ENCODE measurements around the gene PLEKHA7. TPM values are rescaled to one million over a fixed set of nuclear protein-coding genes. Genes with fewer than 3 reads are reported as not detected.

PLEKHA7 gene
- total and polyA plus RNA-seq, 2 of the 13 experiments (the other 11 are each of a cell fraction or from before 2014, with no cell fraction given): 17.5 to 18.7 TPM

DNA sequence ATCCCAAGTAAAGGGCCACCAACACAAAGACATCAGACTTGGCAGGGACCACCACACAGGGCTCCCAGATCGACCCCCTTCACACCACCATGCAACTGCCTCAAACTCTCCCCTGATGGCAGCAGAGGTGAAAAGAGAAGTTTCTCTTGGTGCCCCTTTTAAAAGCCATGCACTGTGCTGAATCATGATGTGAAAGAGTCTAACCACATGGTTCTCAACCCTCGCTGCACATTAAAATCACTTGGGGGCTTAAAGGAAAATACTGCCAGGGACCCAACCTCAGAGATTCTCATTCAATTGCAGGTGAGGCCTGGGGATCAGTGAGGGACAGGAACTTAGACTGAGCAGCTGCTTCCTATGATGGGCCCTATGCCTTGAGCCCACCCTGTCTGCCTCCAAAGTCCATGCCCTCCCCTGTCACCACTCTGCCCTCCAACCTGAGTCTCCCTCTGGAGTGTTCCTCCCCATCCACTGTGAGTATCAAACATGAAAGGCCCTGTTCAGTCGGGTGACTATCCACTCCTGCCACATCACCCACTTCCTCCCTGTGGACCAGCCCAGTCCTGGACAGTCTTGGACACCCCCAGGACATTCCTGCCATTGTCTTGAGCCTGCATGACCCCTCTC is 40.8 kb downstream of the PLEKHA7 start (continued):
- TF ChIP-seq ZNF354B (CRISPR knock-in tag; IDR thresholded peaks at IDR 0.05): no peak
- no peak for TF ChIP-seq ZNF530 (CRISPR knock-in tag; IDR thresholded peaks at IDR 0.05; ENCODE audit: low read depth)
- TF ChIP-seq ZNF333 (CRISPR knock-in tag; IDR thresholded peaks at IDR 0.05; ENCODE audit: borderline replicate concordance): no peak
- TF ChIP-seq ATF6 (CRISPR knock-in tag; conservative IDR thresholded peaks at IDR 0.05): no peak
- TF ChIP-seq SP140L (CRISPR knock-in tag; IDR thresholded peaks at IDR 0.05; ENCODE audit: borderline replicate concordance): no peak
- TF ChIP-seq SRSF4 (IDR thresholded peaks at IDR 0.05; ENCODE audit: low read depth, low read length, poor library complexity, severe bottlenecking): no peak
- TF ChIP-seq MXD3 (CRISPR knock-in tag; IDR thresholded peaks at IDR 0.05): no peak
- TF ChIP-seq, protein P1, sequence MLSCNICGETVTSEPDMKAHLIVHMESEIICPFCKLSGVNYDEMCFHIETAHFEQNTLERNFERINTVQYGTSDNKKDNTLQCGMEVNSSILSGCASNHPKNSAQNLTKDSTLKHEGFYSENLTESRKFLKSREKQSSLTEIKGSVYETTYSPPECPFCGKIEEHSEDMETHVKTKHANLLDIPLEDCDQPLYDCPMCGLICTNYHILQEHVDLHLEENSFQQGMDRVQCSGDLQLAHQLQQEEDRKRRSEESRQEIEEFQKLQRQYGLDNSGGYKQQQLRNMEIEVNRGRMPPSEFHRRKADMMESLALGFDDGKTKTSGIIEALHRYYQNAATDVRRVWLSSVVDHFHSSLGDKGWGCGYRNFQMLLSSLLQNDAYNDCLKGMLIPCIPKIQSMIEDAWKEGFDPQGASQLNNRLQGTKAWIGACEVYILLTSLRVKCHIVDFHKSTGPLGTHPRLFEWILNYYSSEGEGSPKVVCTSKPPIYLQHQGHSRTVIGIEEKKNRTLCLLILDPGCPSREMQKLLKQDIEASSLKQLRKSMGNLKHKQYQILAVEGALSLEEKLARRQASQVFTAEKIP (CRISPR knock-in tag; IDR thresholded peaks at IDR 0.05; ENCODE audit: borderline replicate concordance): no peak
- TF ChIP-seq KLF13 (CRISPR knock-in tag; IDR thresholded peaks at IDR 0.05): no peak
- TF ChIP-seq TEAD3 (CRISPR knock-in tag; optimal IDR thresholded peaks at IDR 0.05; ENCODE audit: borderline replicate concordance): no peak
- no peak for TF ChIP-seq HNF4A (CRISPR knock-in tag; IDR thresholded peaks at IDR 0.05)
